ENCODE measurements around the gene UNCX. TPM values are rescaled to one million over a fixed set of nuclear protein-coding genes. Genes with fewer than 3 reads are reported as not detected.

The UNCX gene
- total and polyA plus RNA-seq, 2 of the 4 experiments (the other 2 are of a cell fraction): not detected

DNA sequence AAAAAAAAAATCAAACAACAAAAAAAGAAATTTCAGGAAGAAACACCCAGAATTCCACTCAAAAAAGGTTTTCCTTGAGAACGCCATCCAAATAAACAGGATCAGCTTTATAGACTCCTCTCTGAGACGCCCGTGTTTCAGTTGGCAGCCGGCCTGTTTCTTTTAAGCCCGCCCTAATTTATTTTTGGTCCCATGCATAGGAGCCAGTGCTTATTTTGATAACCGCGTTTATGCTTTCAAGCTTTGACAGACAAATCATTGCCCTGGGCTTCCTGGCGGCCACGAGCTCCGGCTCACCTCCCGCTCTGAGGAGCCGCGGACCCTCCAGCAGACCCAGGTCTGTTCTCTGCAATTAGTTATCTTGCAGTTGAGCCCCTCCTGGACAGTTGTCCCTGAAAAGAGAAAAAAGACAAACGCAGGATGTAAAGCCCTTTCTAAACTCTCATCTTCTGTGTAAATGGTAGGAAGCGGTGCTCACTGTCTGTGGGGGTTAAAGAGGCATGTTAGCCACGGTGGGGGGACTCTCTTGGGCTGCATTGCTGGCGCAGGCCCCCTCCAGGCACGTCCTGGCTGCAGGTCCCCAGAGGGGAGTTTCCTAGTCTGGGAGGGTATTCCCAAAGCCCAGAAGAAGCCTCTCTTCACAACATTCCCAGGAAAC lies 22.2 kb upstream of the UNCX start:
- no peak overlapping the region for H3K56ac ChIP-seq (ENCODE audit: extremely low read depth, insufficient read depth, low read length)
- DNase-seq (no peak), ATAC-seq (ENCODE audit: low read depth) (no peak; the same call in 1 of the 2 replicates)
- no peaks in the 10 kb centered on the region for H3K9me3 ChIP-seq (ENCODE audit: control insufficient read depth, insufficient read depth, low read length)
- H3K27ac ChIP-seq (ENCODE audit: insufficient read depth, low read length): no peak overlapping the region
- H2AK5ac ChIP-seq (ENCODE audit: low read depth, low read length): no peak overlapping the region
- H3K4ac ChIP-seq (ENCODE audit: low read depth, low read length): no peak overlapping the region
- H3K4me1 ChIP-seq (ENCODE audit: control insufficient read depth, insufficient read depth, low read length): no peaks in the 10 kb centered on the region; the same call in 1 of the 2 replicates
- no peak overlapping the region for H4K5ac ChIP-seq (ENCODE audit: low read depth, low read length)
- intact Hi-C loops (cut with micrococcal nuclease) (no loop called here), in situ Hi-C loops (cut with MboI; ENCODE audit: low sequenced_read_pairs) (no loop called here), dilution Hi-C loops (cut with HindIII; ENCODE audit: low sequenced_read_pairs, unreplicated experiment) (no loop called here)
- no peak overlapping the region for H2BK120ac ChIP-seq (ENCODE audit: low read depth, low read length)
- no peak overlapping the region for H3K14ac ChIP-seq (replicated peaks; ENCODE audit: low read depth, low read length)
- WGBS, 2 experiments (ENCODE audit: extremely low coverage in 2 of 2, insufficient read length in 1 of 2): no CpG with 5 or more reads among the region's 18 CpGs
- H3K18ac ChIP-seq (ENCODE audit: low read depth, low read length): no peak overlapping the region
- no peaks in the 10 kb centered on the region for H3K79me1 ChIP-seq (ENCODE audit: low read depth in 1 of 2, low read length in 2 of 2)
- H2AFZ ChIP-seq (replicated peaks; ENCODE audit: low read length, poor library complexity): no peak overlapping the region
- no peak overlapping the region for H2BK20ac ChIP-seq (ENCODE audit: low read depth, low read length)
- H4K8ac ChIP-seq (ENCODE audit: low read depth in 2 of 2, low read length in 2 of 2): no peak overlapping the region
- no peak overlapping the region for H2AK9ac ChIP-seq (replicated peaks; ENCODE audit: low read depth, low read length, poor library complexity)
- H3K36me3 ChIP-seq (ENCODE audit: control insufficient read depth, insufficient read depth, low read length): no peaks in the 10 kb centered on the region
- no peak overlapping the region for H2BK5ac ChIP-seq (ENCODE audit: low read depth, low read length, poor library complexity, severe bottlenecking)
- no peak for TF ChIP-seq MAFK (IDR thresholded peaks at IDR 0.05; ENCODE audit: low read depth, low read length)
- no peak overlapping the region for H3K9ac ChIP-seq (ENCODE audit: low read depth, low read length)
- peaks cover 64% of the 10 kb centered on the region for H3K27me3 ChIP-seq (ENCODE audit: control insufficient read depth, insufficient read depth, low read length)
- CTCF ChIA-PET: no interaction called here
- no TSS peak for BruUV-seq (replicated peaks)
- no peak overlapping the region; the same call in 1 of the 2 replicates for H3K4me2 ChIP-seq (ENCODE audit: low read depth, low read length)
- no peak overlapping the region for H3K4me3 ChIP-seq (ENCODE audit: insufficient read depth, low read depth, low read length)
- H3K9me1 ChIP-seq (ENCODE audit: insufficient read depth, low read length): no peaks in the 10 kb centered on the region
- H4K91ac ChIP-seq (ENCODE audit: insufficient read depth, low read depth, low read length): no peak overlapping the region
- no peaks in the 10 kb centered on the region for H4K20me1 ChIP-seq (ENCODE audit: insufficient read depth, low read length)
- no peak overlapping the region for H2BK15ac ChIP-seq (ENCODE audit: low read depth, low read length)
- H3K23ac ChIP-seq (ENCODE audit: low read depth, low read length): no peak overlapping the region
- POLR2A ChIA-PET (ENCODE audit: unreplicated experiment): no interaction called here

Data from IMR-90 (cell line).